GM12865 (cell line): ENCODE data around the gene CADPS2.
A peak's percentile ranks its signal among the peaks of the same experiment; 100 is the strongest.

ENCODE experiments used
- DNase-seq: peaks from one replicate; pipeline ENCODE4 v3.0.0; 2010; ENCODE audit warnings: low read depth
- H3K4me3 ChIP-seq: 2 replicates; pipeline ENCODE4 v1.5.1; 2011; ENCODE audit warnings: mild to moderate bottlenecking, low read depth, low read length, control low read depth
- CTCF ChIP-seq: IDR thresholded peaks from 2 replicates; pipeline ENCODE4 v1.5.1; 2011; ENCODE audit warnings: low read length, control low read depth, low read depth, inconsistent platforms; ENCODE audit not compliant: insufficient read depth; ENCODE audit errors: missing control alignments

The CADPS2 gene

GRCh38 chr7:122362473-122362872 is 523.8 kb downstream of the CADPS2 start:
- no peak for TF ChIP-seq CTCF
- no peak overlapping the region for H3K4me3 ChIP-seq
- DNase-seq = no peak

GRCh38 chr7:122354656-122355055 is 531.6 kb downstream of the CADPS2 start:
- TF ChIP-seq CTCF = no peak
- H3K4me3 ChIP-seq = no peak overlapping the region
- no peak for DNase-seq

GRCh38 chr7:122352454-122352853 is 533.8 kb downstream of the CADPS2 start:
- DNase-seq = no peak
- TF ChIP-seq CTCF = no peak
- no peak overlapping the region for H3K4me3 ChIP-seq

- no peak for TF ChIP-seq CTCF
- no peak for DNase-seq
Measured at GRCh38 chr7:122350701-122351100, 535.6 kb downstream of the CADPS2 start.

GRCh38 chr7:122344303-122344620 is 542.0 kb downstream of the CADPS2 start:
- H3K4me3 ChIP-seq = no peak overlapping the region
- DNase-seq = no peak
- TF ChIP-seq CTCF = no peak

More at GRCh38 chr7:122350701-122351100, 535.6 kb downstream of the CADPS2 start:
- no peak overlapping the region for H3K4me3 ChIP-seq

- H3K4me3 ChIP-seq = no peak overlapping the region
- TF ChIP-seq CTCF = no peak
- DNase-seq = no peak
Measured at GRCh38 chr7:122343601-122344302, 542.5 kb downstream of the CADPS2 start.

- peak; percentile 8 for DNase-seq
- no peak for TF ChIP-seq CTCF
- H3K4me3 ChIP-seq = no peak overlapping the region
Measured at GRCh38 chr7:122340427-122340826, 545.8 kb downstream of the CADPS2 start.
